Measurements from ENCODE around the gene OVOL1.
A peak's percentile ranks its signal among the peaks of the same experiment; 100 is the strongest.

The OVOL1 gene

DNA sequence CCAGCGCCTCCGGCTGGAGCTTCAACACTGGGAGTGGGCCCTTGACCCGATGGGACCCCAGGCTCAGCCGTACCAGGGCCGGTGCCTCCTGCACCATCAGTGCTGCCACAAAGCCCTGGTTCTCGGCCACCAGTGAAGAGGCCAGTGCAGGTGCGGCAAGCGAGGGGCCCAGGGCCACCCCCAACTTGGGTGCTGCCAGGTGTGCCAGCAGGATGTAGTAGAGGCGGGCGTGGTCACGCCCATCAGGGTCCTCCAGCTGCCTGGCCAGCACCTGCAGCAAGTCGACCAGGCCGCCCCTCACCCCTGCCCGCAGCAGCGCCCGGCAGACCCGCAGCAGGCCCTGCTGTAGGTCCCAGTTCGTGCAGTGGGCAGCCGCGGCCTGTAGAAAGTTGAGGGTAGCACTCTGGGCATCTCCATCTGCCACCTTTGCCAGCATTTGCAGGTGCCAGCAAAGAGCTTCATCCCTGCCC lies 8.4 kb upstream of the OVOL1 start:
- DNase-seq: no peak

DNA sequence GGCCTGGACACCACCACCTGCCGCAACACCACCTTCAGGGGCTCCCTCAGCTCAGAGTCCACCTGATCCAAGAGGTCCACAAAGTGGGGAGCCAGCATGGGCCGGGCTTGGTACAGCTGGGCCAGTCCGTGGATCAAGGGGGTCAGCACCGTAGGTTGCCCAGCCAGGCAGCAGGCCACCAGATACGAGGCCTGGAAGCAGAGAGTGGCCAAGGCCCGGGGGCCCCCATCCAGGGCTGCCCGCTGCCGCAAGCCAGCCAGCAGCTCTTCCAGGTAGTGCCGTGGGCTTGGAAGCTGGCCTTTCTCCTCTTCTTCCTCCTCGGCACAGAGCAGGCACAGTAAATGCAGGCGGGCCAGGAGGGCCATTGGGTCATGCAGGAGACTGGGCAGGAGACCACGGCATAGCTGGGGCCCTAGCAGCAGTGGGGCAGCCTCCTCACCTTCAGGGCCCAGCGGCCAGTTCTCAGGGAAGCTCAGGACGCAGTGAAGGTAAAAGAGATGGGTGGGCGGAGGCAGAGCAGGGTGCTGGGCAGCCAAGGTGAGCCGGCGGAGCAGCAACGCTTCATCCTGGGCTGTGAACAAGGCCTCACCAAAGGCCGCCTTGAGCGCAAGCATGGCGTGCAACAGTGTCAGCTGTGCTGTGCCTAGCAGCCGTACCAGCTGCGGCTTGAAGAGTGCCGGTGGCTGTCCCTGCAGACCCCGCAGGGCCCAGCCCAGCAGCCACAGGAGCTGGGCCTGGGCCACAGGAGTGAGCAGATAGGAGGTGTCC lies 7.8 kb upstream of the OVOL1 start:
- no peak for DNase-seq

DNA sequence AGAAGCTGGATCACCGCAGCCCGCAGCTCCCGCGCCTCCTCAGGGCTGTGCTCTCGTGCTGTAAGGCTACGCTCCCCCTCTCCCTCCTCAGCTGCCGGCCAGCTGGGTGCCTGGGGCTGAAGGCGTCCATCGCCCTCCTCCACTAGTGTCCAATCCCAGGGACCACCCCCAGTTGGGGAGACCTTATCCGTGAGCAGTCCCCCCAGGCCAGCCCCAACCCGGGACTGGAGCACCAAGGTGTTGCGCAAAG lies 7.3 kb upstream of the OVOL1 start:
- DNase-seq: no peak

DNA sequence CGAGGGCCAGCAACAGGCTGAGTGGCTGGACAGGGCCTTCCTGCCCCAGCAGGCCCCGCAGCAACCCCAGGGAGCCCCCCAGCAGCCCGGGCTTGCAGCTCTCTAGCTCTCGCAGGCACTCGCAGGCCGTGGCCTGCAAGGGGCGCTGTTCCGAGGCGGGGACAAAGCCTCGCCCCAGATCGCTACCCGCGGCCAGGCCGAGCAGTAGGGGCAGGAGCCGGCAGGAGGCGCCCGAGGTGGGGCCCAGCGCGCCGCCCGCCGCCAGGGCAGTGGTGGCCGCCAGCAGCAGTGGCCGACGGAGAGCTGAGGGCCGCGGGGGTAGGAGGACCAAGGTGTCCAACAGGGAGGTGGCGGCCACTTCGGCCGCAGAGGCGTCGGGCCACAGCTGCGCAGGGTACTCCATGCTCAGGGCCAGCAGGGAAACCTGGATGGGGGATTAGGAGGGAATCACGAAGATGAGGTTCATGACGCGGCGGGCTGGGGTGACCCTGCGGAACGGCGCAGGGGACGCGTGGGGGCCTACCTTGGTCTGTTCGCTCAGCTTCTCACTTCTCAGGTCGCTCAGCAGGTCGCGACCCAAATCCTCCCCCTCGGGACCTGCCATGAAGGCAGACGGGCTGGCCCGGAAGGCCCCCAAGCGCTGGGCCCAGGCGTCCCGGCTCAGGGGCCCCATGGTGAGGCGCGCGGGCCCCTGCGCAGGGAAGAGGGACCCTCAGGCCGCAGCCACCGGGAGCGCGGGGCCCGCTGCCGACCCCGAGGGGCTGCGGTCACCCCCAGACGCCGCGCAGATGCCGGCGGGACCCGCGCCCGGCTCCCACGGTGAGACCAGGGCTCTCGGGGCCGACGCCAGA lies 6.7 kb upstream of the OVOL1 start:
- peak; percentile 32 for DNase-seq

DNA sequence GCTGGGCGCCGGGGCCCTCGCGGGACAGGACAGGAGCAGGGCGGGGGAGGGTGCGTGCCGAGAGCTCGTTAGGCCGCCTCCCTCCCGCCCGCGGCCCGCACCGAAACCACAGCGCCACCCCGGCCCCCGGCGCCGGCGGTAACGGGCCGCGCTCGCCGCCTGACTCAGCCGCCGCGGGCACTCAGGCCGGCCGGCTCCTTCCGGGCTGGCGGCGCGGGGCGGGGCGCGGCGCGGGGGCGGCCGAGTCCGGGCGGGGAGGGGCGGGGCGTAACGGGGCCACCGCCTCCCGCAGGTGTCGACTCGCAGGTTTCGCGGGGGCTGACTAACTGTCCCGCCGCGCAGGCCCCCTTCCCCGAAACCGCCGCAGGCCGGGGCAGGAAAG lies 6.1 kb upstream of the OVOL1 start, which contains the start of gene AP5B1:
Gene AP5B1, minus strand, starts transcription at position 207 of the 382 bp plus-strand sequence. CDS start 385 bp downstream, outside the sequence.
- DNase-seq: no peak

DNA sequence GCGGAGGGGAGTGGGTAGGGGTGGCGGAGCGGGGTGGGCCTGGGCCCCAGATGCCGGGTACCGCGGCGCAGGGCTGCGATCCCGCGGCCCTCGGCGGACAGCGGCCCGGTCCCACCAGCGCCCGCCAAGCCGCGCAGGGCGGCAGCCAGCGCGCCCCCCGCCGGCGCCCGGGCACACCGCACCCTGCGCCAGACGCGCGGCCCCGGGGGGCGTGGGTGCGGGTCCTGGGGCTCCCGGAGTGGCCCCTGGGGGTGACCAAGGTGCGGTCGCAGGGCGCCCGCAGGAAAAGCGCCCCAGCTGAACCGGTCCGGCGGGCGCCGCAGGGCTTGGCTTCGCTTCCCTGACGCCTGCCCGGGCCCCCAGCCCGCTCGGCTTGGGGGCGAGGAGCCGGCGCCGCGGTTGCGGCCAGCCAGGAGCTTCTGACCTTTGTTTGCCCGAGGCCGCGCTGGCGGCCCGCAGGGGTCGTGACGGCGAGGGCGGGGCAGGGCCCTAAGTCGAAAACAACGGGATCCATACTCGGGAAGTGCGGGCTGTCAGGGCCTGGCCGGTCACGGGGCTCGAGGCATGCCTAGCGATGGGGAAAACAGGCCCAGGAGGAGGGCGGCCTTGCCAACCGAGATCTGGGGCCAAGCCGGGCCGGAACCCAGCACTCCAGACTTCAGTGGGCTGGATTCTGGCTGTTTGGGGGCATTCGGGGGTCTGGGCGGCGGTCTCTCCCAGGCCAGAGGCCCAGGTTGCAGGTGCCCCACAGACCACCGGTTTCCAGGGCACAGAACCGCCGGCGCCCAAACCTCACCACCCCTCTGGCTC lies 5.5 kb upstream of the OVOL1 start:
- DNase-seq: no peak

DNA sequence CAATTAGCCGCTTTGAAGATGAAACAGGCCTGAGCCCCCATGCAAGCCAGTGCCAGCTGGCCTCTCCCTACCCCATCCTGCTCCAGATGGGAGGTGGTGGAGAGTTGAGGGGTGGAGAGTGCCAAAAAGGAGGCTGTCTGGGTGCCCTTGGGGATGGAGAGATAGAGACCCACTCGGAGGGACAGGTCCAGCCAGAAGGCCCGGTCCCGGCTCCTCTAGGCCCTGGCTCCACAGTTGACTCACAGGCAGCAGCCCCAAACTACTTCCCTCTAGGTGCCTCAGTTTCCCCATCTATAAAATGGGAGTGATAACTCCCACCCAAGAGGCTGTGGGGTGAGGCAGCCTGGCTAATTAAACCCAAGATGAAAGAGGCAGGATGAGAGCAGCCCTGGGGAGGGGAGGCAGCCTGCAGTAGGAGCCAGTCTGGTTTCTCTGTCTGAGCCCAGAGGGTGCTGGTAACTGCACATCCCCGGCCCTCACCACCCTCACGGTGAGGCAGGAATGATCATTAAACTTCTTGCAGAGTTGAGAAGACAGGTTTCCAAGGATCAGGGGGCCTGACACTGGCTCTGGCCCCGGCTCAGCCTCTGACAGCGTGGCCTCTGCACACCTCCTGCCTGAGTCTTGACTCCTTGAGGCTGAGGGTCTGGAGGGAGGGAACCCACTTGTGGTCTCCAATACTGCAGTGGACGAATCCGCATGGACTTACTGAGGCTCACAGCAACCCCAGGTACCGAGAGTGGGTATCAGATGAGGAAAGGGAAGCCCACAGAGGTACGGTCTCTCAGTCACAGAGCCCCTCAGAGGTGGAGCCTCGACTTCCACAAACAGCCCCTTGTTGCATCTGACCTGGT lies 4.7 kb upstream of the OVOL1 start:
- DNase-seq: no peak

DNA sequence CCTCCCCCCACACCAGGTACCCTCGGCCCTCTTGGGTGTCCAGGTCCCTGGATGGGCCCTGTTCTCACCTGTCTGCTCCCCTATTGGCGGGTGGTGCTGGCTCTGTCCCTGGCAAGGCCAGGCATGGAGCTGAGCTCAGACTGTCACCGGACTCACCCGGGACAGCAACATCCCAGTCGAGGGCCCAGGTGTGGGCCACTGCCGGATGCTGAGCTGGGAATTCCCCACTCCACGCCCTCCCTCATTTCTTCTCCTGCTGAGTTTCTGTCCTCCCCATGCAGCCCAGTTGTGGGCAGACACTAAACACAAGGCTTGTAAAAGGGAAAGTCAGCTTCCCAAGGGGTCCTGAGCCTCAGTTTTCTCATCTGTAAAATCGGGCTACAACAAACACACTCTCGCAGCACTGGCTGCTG lies 4.0 kb upstream of the OVOL1 start:
- DNase-seq: no peak

DNA sequence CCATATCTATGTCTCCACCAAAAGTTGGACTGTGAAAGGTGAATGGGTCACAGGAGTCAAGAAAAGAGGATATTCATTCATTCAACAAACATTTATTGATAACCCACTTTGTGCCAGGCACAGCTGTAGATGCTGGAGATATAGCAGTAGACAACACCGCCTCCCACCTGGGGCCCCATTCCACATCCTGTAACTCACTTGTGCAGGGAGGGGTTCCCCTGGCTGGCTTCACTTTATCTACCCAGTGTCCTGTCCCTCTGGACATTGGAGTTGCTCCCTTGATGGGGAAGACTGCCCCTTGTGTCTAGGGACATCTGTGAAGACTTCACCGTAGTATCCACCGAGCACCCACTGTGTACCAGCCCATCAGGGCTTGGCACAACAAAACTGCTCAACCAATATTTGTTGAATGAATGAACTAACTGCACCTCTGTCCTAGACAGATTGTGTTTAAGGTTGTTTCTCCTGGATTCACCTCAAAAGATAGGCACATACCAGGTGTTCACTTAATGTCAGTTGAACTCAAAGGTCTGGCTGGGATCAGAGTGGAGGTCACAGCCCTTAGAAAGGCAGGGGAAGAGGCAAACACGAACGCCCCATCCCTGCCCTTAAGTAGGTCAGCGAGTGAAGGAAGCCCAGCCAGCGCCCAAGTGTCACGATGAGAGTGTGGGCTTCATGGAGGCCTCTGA lies 1.4 kb upstream of the OVOL1 start:
- DNase-seq: no peak

DNA sequence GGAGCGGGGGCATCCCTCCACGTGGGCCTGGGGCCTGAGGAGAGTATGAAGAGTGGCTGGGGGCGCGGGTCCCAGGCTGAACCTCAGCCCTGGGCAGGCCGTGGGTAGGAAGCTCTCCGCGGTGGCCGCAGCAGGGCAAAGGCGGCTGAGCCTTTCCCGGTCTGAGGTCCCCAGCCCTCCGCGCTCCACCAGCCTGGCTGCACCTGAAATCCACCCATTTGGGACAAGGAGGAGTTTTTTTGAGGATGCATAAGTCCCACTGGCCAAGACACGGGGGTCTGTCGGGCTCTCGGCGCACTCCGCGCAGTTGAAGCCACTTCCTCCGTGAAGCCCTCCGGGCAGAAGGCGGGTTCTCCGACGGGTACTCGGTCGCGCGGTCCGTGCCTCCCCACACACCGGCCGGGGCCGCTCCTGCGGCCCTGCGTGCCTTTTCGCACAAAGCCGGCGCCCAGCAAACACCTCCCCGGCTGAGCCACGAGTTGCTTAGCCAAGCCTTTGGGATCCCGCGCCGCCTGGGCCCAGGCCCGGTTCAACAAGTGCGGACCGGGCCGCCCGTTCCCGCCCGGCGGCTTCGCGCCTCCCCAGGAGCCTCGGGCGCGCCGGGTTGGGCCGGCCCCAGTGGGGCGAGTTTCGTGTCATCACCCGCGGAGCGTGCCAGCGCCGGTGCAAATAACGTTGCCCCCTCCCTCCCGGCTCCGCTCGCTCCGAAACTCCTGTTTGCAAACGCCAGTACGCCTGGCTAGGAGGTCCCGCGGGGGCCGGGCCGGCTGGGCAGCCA lies 666 bp upstream of the OVOL1 start:
- no peak for DNase-seq

DNA sequence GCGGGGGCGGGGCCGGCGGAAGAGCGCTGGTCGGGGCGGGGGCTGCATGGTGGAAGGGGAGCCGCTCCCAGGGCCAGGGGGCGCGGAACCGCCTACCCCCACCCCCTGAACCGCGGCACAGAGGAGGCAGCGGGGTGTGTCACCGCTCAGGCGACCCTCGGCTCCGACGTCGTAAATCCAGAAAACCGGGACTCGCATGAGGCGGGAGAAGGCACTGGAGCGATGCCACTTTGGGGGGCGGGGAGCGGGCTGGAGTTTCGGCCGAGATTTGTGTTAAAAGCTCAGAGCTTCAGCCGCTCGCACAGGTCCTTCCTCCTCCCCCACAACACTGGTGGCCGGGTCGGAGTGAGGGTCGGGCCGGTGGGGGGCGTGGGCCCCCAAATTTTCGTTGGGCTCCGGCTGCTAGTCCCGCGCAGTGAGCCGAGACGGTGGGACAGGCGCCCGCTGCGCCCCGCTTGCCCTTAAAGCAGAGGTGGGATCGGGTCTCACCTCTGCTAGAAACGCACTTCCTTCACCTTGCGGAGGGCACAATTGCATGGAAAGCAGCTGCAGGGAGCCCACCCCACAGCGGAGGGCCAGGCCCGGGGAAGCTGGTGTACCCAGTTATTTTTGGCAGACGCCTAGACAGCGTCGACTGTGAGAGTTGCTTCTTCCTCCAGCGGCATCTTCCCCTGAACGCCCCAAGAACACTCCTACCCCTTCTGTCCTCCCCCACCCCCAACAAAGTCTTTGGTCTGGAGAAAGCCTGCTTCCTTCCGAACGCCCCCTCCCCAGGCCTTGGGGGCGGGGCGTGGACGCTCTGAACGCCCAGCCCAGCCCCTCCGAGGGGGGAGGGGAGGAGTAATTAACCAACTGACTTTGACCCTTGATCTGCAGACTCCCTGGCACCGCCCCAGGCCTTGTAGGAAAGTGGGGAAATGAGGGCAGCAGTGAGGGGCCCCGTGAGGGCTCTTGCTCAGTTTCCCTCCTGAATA lies 1.1 kb downstream of the OVOL1 start:
- no peak for DNase-seq

DNA sequence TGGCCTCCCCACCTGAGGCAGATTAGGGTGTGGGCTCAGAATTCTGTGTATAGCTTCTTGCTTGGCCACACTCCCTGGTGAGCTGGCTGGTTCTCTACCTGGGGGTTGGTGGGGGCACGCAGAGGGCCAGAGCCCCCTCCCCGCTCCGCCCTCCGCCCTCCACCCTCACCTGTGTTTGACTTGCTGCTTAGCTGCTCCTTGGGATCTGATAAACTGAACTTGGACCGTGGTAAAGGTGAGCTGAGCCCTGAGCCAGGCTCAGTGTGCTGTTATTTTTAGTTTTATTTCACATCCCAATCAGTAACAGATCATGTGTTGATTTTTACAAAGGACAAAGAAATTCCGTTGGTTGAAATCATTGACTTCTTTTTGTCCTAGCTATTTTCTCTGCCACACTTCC lies 2.0 kb downstream of the OVOL1 start:
- no peak for DNase-seq

DNA sequence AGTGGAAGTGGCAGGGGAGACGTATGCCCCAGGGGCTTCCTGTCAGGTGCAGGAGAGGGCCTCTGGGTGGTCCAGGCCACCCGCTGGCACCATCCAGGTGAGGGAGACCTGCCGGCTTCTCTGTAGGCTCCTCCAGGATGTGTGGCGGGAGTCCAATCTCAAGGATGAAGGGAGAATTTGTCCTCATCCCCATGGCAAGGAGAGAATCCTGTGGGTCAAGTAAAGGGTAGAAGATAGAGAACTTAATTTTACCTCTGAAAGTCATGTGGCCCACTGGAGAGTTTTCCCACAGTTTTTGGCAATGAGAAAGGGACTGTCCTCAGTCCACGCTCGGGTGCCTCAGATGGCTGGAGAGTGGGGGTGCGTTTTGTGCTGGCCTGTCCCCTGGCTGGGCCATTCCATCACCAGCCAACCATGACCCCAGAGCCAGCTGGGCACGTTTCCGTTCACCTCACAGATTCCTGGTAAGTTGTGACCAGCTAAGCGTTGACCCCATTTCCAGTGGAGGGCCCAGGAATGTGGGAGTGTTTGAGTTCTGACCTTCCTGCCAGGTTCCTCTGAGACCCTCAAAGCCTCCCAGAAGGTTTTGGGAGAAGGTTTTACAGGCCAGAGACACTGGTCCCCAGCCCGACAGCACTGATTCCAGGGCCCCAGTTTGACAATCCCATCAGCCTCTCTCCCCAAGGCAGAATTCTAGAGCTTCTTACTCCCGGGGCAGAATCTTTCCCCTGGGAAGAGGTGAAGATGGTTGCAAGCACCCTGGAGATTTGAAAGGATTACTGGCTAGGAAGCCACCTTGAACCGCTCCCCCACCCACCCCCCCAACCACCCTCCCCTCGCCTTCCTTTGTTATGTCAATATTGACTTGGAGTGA lies 2.6 kb downstream of the OVOL1 start:
- DNase-seq: no peak

DNA sequence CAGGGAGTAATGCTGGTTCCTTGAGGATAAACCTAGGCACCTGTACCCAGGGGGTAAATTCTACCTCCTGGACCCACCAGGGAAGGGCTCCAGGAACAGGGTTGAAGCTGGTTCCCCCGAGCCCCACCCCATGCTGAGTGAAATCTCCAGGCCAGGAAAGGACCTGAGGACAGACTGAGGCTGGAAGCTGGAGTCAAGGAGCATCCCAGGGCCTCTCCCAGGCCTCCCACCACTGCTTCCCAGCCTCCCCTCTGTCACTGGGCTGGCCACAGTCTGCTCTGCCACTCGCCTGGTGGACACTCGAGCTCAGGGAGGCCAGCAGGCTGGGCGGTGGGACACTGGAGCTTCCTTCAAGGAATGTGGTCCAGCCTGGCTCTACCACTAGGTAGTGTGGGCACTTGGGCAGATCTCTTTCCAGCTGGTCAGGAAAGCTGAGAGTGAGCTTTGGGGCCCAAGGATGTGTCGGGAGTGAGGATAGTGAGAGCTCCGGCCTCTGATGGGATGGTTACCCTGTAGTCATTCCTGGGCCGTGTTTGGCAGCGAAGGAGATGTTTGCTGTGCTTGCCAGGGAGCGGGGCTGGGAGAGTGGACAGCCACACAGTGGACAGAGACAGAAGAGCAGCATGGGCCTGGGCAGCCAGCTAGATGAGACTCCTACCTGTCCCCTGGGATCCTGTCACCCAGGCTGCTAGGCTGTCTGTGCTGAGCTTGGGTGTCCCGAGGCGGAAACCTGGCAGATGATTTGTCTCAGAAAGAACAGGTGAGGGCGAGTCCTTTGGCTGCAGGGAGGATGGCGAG lies 3.4 kb downstream of the OVOL1 start:
- no peak for DNase-seq

DNA sequence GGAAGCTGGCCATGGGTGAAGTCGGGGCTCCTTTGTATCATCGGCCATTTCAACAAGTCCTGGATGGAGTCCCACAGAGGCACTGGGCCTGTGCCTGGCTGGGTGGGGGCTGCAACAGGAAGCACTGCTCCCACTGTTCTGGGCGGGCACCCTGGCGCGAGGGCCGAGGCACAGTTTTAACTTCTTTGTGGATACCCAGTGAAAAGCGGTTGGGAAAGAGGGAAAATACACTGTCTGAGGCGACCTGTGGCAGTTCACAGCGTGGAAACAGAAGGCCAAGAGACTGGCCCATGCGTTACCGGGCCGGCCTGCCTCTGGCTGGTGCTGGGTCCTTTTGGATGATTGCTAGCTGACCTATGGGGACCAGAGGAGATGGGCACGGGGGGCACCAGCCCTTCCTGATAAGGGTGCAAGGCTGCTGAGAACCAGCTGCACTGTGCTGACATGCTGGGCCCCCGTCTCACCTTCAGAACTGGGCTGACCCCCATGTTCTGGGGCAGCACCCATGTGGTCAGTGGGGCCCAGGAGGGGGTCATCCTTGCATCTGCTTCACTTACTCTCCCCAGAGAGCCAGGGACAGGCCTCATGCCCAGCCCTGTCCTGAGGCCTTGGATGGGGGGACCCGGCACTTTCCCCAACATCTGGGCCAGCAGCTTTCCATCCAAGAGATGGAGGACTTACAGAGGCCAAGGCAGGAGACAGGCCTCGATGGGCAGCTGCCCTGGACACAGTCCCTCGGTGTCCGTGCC lies 4.2 kb downstream of the OVOL1 start:
- DNase-seq: no peak

DNA sequence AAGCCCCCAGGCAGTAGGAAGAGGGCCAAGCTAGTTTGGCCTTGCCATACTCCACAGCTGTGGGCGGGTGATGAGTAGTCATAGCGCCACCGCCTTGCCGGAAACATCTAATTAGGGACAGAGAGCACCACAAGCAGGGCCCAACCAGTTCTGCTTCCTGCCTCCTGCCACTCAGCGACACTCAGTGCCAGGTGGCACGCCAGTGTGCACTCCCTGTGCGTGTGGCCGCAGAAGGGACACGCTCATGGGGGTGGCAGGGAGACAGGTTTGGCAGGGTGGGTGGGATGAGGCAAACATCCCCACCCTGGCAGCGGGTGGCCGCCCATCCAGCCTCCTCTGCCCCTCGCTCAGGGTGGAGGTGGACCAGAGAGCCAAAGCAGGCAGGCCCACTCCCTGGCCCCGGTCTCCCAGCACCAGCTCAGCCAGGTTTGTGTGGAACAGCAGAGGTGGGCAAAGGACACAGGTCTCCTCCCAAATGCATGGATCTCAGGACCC lies 4.9 kb downstream of the OVOL1 start:
- DNase-seq: peak; percentile 73

DNA sequence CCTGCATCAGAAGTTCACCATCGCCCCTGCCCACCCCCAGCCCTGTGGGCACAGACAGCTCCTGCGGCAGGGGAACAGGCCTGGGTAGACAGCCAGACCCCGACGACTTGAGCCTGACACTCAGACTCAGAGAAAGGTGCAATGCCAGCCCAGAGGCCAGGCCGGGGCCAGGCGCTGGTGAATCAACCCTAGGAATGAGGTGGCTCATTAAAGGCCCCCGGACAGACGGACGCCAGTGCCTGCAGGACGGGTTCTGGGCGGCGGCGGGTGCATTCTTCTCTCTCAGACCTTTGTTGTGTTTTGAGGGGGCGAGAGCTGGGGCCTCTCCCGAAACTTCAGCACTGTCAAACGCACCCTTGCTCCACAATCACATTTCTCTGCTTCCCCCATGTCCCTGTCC lies 5.6 kb downstream of the OVOL1 start:
- DNase-seq: no peak
